Measurements from ENCODE around the gene ARMC8.

The ARMC8 gene

GRCh38 chr3:138199851-138200250 is 12.8 kb downstream of the ARMC8 start:
- no peak for DNase-seq

- no peak for DNase-seq
Measured at GRCh38 chr3:138200424-138200823, 13.3 kb downstream of the ARMC8 start.

GRCh38 chr3:138202945-138203701 is 16.0 kb downstream of the ARMC8 start:
- no peak for DNase-seq

- DNase-seq: no peak
Measured at GRCh38 chr3:138203938-138204337, 16.8 kb downstream of the ARMC8 start.

DNA sequence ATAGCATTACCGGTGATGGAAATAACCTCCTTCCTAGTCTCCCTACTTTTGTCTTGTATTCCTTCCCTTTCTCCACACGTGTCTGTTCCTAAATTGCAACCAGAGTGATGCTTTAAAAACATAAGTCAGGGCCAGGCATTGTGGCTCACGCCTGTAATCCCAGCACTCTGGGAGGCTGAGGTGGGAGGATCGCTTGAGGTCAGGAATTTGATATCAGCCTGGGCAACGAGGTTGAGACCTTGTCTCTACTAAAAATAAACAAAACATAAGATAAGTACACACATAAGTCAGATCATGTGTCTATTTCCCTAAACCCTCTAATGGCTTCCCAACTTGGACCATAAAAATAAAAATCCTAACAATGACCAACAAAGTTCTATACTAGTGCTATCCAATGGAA is 18.4 kb downstream of the ARMC8 start:
- DNase-seq: no peak

DNA sequence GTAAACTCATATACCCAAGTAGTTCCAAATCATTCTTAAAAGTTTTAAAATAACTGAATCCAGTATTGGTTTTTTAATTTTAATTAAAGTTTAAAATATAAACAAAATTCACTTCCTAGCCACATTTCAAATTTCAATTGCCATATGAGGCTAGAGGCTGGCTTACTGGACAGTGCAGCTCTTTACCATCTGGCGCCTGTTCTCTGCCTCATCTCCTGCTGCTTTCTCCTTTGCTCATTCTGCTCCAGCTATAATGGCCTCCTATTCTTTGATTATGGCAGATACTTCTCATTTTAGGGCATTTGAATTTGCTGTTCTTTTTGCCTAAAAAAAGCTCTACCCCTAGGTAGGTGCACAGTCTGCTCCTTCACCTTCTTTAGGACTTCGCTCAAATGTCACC is 19.1 kb downstream of the ARMC8 start:
- no peak for DNase-seq

- no peak for DNase-seq
Measured at GRCh38 chr3:138210528-138210927, 23.4 kb downstream of the ARMC8 start.

- no peak for DNase-seq
Measured at GRCh38 chr3:138213398-138214085, 26.4 kb downstream of the ARMC8 start.

GRCh38 chr3:138219255-138219654 is 32.2 kb downstream of the ARMC8 start:
- DNase-seq: no peak

GRCh38 chr3:138220242-138220641 is 33.1 kb downstream of the ARMC8 start:
- no peak for DNase-seq

DNA sequence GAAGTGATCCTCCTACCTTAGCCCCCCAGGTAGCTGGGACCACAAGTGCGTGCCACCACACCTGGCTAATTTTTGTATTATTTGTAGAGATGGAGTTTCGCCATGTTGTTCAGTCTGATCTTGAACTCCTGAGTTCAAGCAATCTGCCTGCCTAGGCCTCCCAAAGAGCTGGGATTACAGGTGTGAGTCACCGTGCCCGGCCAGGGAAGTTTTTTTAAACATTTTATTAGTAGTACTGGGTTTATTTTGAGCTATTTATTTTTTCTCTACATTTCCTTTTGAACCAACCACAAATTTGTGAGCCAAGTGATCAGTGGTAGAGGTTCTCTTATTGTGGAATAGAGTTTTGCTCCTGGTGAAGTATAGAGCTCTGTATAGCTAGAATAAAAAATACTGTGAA is 33.7 kb downstream of the ARMC8 start:
- no peak for DNase-seq

GRCh38 chr3:138222131-138222941 is 35.2 kb downstream of the ARMC8 start:
- no peak for DNase-seq

DNA sequence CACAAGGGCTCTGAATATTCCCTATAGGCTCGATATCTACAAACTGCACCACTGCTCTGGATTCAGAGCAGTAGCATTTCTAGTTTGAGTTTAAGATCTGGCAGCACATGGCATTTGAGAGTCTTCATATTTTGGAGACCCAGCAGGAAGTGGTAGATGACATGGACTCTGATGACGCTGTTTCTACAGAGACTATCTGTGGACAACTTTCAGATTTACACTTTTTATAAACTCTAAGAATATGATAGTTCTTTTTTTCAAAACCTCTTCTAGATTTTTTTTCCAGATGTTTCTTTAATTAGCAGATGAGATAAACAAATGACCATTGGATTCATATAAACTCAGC is 35.8 kb downstream of the ARMC8 start:
- DNase-seq: no peak

- no peak for DNase-seq
Measured at GRCh38 chr3:138227650-138228049, 40.5 kb downstream of the ARMC8 start.

DNA sequence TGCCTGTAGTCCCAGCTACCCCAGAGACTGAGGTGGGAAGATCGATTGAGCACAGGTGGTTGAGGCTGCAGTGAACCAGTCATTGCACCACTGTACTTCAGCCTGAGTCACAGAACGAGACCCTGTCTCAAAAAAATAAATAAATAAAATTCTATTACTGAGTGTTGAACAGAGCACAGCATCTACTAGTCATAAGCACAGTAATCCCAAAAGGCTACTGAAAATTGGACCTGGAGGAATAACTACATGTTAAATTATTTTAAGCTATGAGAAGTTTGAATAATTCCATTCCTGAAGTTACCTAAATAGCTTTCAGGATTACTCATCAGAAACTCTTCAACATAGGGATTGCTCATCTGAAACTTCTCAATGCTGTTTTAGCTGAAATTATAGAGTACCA is 43.4 kb downstream of the ARMC8 start:
- DNase-seq: no peak

DNA sequence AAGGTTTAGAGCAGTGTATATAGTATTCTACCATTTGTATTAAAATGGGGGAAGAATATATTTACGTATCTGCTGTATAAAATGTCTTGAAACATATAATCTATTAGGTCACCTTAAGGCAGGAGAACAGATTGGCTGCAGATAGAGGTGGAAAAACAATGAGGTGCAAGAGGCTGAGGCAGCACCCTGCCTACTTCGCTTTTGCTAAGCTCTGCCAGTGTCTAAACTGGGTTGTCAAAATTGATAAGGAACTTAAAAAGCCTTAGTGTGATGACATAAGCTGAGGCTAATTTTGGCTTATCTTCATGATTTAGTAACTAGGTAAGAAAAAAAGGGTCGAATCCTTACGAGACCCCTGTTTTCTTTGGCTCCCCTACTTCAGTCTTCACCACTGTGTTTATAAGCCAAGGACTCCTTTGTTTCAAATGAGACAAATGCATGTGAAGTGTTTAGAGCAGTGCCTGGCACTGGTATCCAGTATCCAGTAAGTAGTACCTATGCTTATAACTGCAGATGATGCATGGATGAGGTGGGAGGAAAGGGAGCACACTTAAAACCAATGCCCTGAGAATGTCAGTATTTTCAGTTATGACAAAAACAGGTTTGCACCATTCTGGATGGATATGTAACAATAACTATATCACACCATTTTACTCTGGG is 45.7 kb downstream of the ARMC8 start:
- DNase-seq: no peak

DNA sequence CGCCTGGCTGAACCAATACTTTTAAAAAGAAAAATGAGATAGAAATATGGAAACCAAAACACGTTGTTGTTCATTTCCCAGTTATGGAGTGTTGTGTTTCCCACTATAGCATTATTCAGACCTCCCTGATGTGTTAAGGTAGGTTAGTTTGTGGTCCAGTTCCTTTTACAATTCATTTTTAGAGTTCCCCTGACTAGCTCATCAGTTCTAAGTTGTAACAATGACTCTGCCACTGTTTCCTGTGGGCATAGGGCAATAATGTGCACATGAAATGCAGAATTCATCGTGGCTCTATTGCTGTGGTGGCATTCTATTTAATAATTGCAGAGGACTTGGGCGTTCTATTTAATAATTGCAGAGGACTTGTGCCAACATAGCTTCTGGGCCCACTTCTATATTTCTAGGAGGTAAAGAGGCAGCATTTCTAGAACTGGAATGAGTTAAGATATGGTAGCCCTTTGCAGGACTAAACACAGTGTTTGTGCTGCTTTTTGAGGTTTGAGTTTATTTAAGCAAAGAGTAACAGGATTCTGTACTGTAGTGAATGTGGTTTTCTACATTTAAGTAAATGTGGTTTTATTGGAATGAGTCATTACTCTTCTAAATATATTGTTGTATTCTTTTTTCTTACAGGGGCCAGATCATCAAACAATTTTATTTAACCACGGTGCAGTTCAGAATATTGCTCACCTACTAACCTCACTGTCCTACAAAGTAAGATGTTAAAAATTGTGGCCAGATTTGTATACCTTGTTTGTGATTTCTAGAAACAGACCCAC is 47.5 kb downstream of the ARMC8 start:
- no peak for DNase-seq

DNA sequence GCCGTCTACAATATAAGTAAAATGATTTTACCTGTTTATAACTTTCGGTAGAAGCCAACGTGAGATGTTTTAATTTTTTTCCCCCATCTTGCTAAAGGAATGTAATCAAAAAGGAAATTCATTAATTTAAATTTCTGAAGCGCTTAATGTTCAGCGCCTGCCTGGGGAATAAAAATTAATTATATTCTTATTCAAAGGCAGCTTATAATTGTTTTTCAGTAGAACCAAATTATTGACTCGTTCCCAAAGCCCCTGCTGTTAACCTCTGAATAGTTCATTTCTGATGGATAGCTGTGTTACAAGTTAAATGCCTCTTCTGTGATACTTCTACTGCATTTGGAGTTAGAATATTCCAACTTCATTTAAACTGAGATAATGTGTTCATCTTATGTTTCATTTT is 51.6 kb downstream of the ARMC8 start:
- DNase-seq: no peak

DNA sequence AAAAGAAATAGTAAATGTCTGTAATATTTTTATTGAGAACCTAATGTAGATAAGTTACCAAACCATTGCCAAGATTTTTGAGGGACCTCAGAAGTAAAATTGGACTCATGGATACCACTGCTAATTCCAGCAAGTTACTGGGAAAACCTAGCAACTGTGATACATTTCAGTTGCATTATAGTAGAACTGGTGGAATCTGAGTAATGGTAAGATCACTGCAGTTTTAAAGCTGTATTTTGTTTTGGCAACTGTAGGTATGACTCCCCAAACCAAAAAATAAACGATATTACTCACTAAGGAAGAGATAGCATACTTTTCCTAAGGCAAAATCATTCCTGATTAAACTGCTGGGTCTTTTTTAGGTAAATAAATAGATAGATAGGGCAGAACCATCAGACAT is 54.0 kb downstream of the ARMC8 start:
- DNase-seq: no peak

- no peak for DNase-seq
Measured at GRCh38 chr3:138241676-138242075, 54.6 kb downstream of the ARMC8 start.

DNA sequence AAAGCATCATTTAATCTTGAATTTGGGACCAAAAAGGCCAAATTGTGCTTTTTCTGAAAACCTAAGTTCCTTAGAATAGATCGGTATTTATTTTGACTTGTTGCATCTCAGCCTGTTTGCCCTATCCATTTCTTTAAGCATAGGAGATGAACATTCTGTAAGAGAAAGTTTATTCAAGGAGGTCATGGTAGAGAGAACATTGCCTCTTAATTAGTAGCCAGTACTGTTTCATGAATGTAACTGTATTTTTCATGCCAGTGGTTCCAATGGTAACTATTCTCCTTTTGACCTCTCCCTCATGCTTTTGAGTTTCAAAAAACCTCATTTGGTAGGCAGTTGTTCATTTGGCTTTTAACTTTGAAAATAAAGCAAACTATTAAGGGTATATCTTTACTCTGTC is 55.4 kb downstream of the ARMC8 start:
- no peak for DNase-seq

- DNase-seq: no peak
Measured at GRCh38 chr3:138245026-138245425, 57.9 kb downstream of the ARMC8 start.

GRCh38 chr3:138249636-138250035 is 62.5 kb downstream of the ARMC8 start:
- no peak for DNase-seq
